Large intestine (tissue), 3 donors: ENCODE measurements around the gene NLGN1. TPM values are rescaled to one million over a fixed set of nuclear protein-coding genes. Genes with fewer than 3 reads are reported as not detected.
"Not testable (repeated sequence)": the region's sequence is repeated elsewhere in the genome, so short reads cannot be mapped to it uniquely, and the experiment has no call there.

Source experiments
- DNase-seq, 2 donors: peaks; one replicate each; pipeline versions ENCODE4 v3.0.0 to v3.0.0-alpha.2; 2013
- H3K27ac ChIP-seq: one replicate; pipeline ENCODE4 v1.5.1; 2013; ENCODE audit warnings: low read length
- H3K27me3 ChIP-seq: 2 replicates; pipeline ENCODE4 v1.6.1; 2013; ENCODE audit warnings: low read length; ENCODE audit not compliant: control insufficient read depth, insufficient read depth
- H3K36me3 ChIP-seq: 2 replicates; pipeline ENCODE4 v1.6.1; 2013; ENCODE audit warnings: low read length; ENCODE audit not compliant: control insufficient read depth, insufficient read depth
- H3K4me1 ChIP-seq: one replicate; pipeline ENCODE4 v1.6.1; 2013; ENCODE audit warnings: low read length; ENCODE audit not compliant: control insufficient read depth, insufficient read depth
- H3K4me3 ChIP-seq: one replicate; pipeline ENCODE4 v1.5.1; 2013; ENCODE audit warnings: low read length
- H3K9me3 ChIP-seq: one replicate; pipeline ENCODE4 v1.6.1; 2013; ENCODE audit warnings: mild to moderate bottlenecking, low read depth, low read length, moderate library complexity; ENCODE audit not compliant: control insufficient read depth
- WGBS: methylation state at CpG from one replicate; pipeline ENCODE4 v1.1.5; 2013; ENCODE audit warnings: low lambda C conversion rate; ENCODE audit not compliant: insufficient coverage; 5-methylcytosine and 5-hydroxymethylcytosine counted together
- polyA plus RNA-seq: library from polyadenylated mRNA; unstranded; fragments of 120-200 nt; gene quantifications from one replicate; pipeline ENCODE4 v1.2.1, GENCODE V29; 2013

The NLGN1 gene
- polyA plus RNA-seq, 1 donor: 3.6 TPM

DNA sequence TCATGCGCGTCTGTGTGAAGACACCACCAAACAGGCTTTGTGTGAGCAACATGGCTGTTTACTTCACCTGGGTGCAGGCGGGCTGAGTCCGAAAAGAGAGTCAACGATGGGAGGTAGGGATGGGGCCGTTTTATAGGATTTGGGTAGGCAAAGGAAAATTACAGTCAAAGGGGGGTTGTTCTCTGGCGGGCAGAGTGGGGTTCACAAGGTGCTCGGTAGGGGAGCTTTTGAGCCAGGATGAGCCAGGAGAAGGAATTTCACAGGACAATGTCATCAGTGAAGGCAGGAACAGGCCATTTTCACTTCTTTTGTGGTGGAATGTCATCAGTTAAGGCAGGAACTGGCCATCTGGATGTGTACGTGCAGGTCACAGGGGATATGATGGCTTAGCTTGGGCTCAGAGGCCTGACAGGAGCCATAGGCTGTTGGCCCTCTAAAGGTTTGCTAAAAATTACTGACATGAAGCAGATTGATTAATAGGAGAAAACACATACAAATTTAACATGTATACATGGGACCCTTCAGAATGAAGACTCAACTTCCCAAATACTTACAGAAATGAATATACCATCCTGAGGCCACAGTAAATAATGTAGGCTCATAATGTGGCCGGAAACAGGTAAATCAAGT is 834.6 kb downstream of the NLGN1 start:
- not testable (repeated sequence) for H3K4me3 ChIP-seq, H3K27me3 ChIP-seq, H3K4me1 ChIP-seq, DNase-seq, H3K36me3 ChIP-seq, H3K9me3 ChIP-seq, H3K27ac ChIP-seq
- 90% methylated on average over 2 of the region's 10 CpGs for WGBS

DNA sequence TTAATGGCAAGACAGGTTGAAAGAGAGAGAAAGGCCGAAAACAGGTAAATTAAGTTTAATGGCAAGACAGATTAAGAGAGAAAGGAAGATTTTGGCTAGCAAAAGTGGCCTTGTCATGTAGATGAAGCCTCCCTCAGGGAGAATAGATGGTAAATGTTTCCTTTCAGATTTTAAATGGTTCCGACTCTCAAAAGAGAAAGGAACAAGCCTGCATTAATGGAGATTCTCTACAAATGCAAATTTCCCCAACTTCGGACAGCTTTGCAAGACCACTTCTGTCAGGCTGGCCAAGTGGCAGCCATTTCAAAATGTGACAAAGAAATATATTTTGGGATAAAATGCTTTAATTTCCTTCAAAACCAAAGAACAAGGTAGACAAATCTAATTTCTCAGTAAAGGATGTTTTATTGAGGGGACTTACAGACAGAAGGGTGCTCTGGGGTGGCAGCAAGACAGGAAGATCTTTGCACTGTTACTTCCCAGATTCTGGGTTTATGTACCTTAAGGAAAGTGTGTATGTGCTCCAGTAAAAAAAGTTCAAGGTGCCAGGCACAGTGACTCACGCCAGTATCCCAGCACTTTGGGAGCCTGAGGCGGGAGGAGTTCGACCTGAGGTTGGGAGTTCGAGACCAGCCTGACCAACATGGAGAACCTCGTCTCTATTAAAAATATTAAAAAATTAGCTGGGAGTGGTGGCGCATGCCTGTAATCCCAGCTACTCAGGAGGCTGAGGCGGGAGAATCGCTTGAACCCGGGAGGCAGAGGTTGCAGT is 835.3 kb downstream of the NLGN1 start:
- no peaks in the 10 kb centered on the region for H3K4me1 ChIP-seq
- DNase-seq: no peak
- no peaks in the 10 kb centered on the region for H3K27me3 ChIP-seq
- WGBS: 100% methylated on average over 1 of the region's 12 CpGs
- H3K9me3 ChIP-seq: no peaks in the 10 kb centered on the region
- H3K4me3 ChIP-seq: no peak overlapping the region
- H3K27ac ChIP-seq: no peak overlapping the region
- no peaks in the 10 kb centered on the region for H3K36me3 ChIP-seq

DNA sequence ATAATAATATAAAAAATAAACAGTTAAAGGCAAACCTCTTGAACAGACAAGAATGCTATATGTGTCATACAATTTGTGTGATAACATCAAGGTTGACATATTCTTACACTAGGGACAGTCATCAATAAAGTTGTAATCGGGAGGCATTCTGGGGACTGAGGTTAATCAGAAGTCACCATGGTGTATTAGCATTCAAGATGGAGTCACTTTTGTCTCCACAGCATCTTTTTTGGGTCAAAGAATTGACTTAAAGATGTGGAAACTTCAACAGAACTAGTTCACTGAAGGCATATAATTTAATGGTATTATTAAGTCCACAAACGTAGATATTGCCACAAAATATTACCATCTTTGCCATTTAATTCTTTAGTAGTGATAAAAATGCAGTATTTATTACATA is 836.0 kb downstream of the NLGN1 start:
- Histone ChIP-seq H3K4me1 (no peaks in the 10 kb centered on the region), H3K36me3 (no peaks in the 10 kb centered on the region), H3K9me3 (no peaks in the 10 kb centered on the region), H3K27ac (no peak overlapping the region), H3K27me3 (no peaks in the 10 kb centered on the region), H3K4me3 (no peak overlapping the region)
- WGBS: 90% methylated on average over 2 of the region's 2 CpGs
- DNase-seq: no peak

DNA sequence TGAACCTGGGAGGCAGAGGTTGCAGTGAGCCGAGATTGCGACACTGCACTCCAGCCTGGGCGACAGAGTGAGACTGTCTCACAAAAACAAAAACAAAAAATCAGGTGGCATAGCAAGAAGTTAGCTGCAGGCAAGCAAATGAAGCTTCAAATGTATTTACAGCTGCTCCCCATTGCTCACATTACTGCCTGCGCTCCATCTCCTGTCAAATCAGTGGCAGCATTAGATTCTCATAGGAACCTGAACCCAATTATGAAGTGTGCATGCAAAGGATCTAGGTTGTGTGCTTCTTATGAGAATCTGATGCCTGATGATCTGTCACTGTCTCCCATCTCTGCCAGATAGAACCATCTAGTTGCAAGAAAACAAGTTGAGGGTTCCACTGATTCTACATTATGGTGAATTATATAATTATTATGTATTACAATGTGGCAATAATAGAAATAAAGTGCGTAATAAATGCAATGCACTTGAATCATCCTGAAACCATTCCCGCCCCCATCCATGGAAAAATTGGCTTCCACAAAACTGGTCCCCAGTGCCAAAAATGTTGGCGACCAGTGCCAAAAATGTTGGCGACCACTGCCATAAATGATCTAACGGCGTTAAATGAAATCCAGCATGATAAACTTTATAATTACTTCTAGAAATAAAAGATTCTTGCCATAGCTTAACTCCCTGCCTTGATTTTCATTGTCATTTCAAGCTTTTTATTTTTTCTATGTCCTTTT is 844.9 kb downstream of the NLGN1 start:
- no peak overlapping the region for H3K4me3 ChIP-seq
- no peak for DNase-seq
- H3K27me3 ChIP-seq: no peaks in the 10 kb centered on the region
- no peak overlapping the region for H3K27ac ChIP-seq
- H3K36me3 ChIP-seq: no peaks in the 10 kb centered on the region
- no peaks in the 10 kb centered on the region for H3K4me1 ChIP-seq
- WGBS: 97% methylated on average over 6 of the region's 10 CpGs
- H3K9me3 ChIP-seq: no peaks in the 10 kb centered on the region

DNA sequence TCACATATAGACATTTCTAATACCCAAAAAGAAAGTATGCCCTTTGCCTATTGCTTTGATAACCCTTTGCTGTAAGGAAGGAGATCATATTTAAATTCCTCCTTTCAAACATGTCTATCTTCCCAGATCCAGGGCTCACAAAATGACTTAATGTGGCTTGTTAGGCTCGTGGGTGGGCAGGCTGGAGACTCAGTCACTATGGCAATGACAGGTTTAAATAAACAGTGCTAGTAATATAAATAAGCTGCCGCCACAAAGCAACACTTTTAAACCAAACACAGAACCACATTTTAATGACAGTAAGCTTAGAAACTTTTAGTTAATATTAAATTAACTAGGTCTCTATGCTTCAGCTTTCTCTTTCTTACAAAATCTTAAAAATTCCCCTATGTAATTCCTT is 845.6 kb downstream of the NLGN1 start:
- no peaks in the 10 kb centered on the region for H3K4me1 ChIP-seq
- no peaks in the 10 kb centered on the region for H3K9me3 ChIP-seq
- H3K36me3 ChIP-seq: no peaks in the 10 kb centered on the region
- WGBS: 0% methylated on average over 1 of the region's 2 CpGs
- no peaks in the 10 kb centered on the region for H3K27me3 ChIP-seq
- no peak overlapping the region for H3K27ac ChIP-seq
- no peak overlapping the region for H3K4me3 ChIP-seq
- no peak for DNase-seq

DNA sequence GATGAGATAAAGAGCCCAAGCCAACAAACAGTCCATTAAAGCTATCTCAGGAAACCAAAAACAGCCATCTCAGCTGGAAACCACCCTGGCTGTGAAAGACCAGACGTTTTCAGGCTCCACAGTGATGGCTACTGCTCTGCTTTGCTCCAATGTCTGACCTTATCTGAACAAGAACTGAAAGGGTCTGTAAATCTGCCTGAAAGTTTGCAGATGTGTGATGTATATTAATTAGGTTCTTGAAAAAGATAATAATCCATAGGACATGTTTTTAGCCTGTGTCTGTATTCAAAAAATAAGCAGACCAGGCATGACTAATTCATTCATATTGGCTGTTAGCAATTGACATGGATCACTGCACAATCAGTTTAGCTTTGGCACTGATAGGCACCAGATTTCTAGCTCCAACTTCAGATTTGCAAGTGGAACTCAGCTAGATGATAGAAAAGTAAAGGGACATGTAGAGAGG is 850.2 kb downstream of the NLGN1 start:
- no CpG with 5 or more reads among the region's 1 CpG for WGBS
- no peaks in the 10 kb centered on the region for H3K36me3 ChIP-seq
- H3K9me3 ChIP-seq: no peaks in the 10 kb centered on the region
- H3K27ac ChIP-seq: no peak overlapping the region
- H3K27me3 ChIP-seq: no peaks in the 10 kb centered on the region
- H3K4me3 ChIP-seq: no peak overlapping the region
- no peaks in the 10 kb centered on the region for H3K4me1 ChIP-seq
- DNase-seq: no peak

DNA sequence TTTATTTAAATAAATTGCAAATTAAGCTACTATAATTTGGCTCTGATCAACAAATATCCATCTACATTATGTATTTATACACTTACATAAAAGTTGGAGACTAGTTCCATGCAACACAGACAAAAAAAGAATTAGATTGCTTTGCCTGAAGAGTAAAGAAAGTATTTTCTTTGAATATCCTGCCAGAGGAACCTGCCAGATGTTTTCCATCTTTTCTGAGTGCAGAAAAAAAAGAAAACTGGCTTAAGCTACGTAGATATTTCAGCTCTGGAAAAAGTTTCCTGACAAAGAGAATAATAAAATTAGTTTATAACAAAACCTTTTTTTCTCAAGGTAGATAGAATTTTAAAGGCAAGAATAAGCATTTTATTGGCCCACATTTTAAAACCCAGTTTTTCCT is 854.1 kb downstream of the NLGN1 start:
- Histone ChIP-seq H3K4me1 (no peaks in the 10 kb centered on the region), H3K4me3 (no peak overlapping the region), H3K36me3 (no peaks in the 10 kb centered on the region), H3K9me3 (no peaks in the 10 kb centered on the region), H3K27me3 (no peaks in the 10 kb centered on the region), H3K27ac (no peak overlapping the region)
- DNase-seq: no peak
- WGBS: 63% methylated on average over 1 of the region's 1 CpG

DNA sequence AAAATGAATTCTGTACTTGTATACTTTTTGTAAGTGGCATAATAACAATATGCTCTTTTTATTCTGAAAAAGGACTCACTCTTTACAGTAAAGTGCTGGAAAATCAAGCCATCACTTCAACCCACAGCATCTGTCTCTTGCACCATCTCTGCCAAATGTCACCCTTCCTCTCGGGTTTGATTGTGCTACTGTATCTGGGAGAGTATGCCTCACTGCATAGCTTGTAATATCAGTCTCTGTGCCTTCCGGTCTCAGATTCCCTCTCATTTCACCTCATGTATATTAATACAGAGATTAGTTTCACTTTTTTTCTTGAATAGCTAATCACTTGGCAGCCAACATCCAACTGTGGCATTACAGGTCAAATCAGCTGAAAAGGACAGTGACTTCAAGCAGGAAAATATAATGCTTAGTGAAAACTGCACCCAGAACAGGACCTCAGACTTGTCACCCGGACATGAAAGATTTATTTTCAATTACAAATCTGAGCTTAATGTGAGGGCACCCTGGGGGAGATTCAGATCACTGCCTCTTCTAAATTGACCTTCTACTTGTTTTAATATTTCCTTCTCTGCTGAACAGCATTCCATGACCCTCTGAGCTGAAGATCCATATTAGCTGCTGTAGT is 855.8 kb downstream of the NLGN1 start:
- no peak overlapping the region for H3K27ac ChIP-seq
- 50% methylated on average over 1 of the region's 3 CpGs for WGBS
- H3K9me3 ChIP-seq: no peaks in the 10 kb centered on the region
- no peaks in the 10 kb centered on the region for H3K27me3 ChIP-seq
- H3K4me1 ChIP-seq: no peaks in the 10 kb centered on the region
- no peak overlapping the region for H3K4me3 ChIP-seq
- no peaks in the 10 kb centered on the region for H3K36me3 ChIP-seq
- no peak for DNase-seq

DNA sequence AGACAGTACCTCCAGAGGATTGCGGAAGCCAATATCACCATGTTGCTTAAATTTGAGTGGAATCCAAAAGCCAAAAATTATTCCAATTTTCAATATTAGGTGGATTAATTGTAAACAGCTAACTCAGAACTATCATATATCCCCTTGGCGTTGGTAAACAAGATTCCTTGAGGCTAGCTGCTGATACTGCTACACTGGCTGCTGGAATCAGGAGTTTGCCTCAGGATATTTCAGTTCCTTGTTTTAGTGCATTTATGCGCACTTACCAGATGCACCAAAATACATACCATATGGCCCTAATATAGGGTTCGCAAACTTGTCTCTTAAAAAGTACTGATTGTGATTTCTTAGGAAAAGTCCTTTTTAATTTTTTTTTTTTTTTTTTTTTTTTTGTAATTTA is 856.4 kb downstream of the NLGN1 start:
- DNase-seq: no peak
- no peaks in the 10 kb centered on the region for H3K4me1 ChIP-seq
- no peak overlapping the region for H3K27ac ChIP-seq
- no peak overlapping the region for H3K4me3 ChIP-seq
- H3K9me3 ChIP-seq: no peaks in the 10 kb centered on the region
- no peaks in the 10 kb centered on the region for H3K27me3 ChIP-seq
- 100% methylated on average over 1 of the region's 4 CpGs for WGBS
- H3K36me3 ChIP-seq: no peaks in the 10 kb centered on the region

DNA sequence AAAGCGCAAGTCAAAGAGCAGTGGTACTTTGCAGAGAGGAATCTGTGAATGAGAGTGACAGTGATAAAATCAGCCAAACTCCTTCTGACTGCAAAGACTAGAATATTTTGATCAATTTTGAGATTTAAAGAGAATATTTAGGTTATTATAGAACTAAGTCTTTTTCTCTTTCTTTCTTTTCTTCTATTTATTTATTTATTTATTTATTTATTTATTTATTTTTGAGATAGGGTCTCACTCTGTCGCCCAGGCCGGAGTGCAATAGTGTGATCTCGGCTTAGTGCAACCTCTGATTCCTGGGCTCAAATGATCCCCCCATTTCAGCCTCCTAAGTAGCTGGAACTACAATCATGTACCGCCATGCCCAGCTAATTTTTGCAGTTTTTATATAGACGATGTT is 857.9 kb downstream of the NLGN1 start:
- no peaks in the 10 kb centered on the region for H3K36me3 ChIP-seq
- H3K4me3 ChIP-seq: no peak overlapping the region
- no peaks in the 10 kb centered on the region for H3K4me1 ChIP-seq
- H3K27me3 ChIP-seq: no peaks in the 10 kb centered on the region
- no CpG with 5 or more reads among the region's 6 CpGs for WGBS
- DNase-seq: no peak
- no peak overlapping the region for H3K27ac ChIP-seq
- H3K9me3 ChIP-seq: peaks cover 2% of the 10 kb centered on the region
